ENCODE results near the gene KRTAP10-12.
"Not testable (repeated sequence)": the region's sequence is repeated elsewhere in the genome, so short reads cannot be mapped to it uniquely, and the experiment has no call there.

Gene KRTAP10-12

GRCh38 chr21:44670642-44671432 lies 26.1 kb upstream of the KRTAP10-12 start:
- DNase-seq: no peak

DNA sequence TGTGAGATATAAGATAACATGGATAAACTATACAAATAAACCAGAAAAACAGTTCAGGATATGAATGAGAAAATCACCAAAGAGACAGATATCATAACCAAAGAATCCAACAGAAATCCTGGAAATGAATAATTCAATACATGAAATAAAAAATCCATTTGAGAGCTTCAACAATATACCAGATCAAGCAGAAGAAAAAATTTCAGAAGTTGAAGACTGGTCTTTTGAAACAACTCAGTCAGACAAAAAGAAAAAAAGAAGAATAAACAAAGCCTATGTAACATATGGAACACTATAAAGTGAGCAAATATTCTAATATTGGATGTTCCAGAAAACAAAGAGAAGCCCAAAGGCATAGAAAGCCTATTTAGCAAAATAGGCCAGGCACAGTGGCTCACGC lies 25.1 kb upstream of the KRTAP10-12 start:
- no peak for DNase-seq

DNA sequence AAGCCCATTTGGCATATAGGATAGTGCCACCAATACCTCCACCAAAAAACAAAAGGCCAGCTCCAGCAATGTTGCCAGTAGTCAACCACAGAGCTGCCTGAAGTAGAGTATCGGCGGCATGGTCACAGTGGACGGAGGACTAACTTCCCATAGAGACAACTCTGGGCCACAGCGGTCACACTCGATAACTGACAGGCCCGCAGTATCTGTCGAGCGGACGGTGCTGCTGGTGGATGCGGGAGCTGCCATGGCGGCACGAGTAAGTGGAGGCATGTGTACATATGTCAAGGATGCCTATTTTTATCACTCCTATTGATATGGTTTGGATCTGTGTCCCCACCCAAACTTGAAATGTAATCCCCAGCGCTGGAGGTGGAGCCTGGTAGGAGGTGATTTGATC lies 19.1 kb upstream of the KRTAP10-12 start:
- no peak for DNase-seq

DNA sequence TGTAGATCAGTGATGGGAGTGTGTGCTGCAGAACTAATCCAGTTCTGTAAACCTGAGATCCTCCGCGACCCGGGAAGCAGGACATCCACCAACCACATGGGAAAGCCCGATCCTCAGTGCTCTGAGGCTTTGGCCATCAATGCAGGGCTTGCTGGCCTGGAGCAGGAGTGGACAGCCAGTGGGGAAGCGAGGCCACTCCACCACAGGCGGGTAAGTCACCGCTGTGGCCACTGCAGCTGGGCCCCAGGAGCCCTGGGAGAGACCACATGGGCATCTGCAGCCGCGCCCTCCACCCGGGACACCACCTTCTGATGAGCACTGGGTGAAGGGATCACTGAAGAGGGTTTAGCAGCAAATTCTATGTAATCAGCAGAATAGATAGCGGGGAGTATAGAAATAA lies 15.8 kb upstream of the KRTAP10-12 start:
- DNase-seq: no peak

GRCh38 chr21:44681861-44682579 lies 15.0 kb upstream of the KRTAP10-12 start, which contains the start of gene KRTAP12-1:
TSS of gene KRTAP12-1 (minus strand) at chr21:44682163. CDS start at chr21:44682123, 40 bp downstream.
- no peak for DNase-seq

GRCh38 chr21:44682580-44683151 lies 14.3 kb upstream of the KRTAP10-12 start:
- no peak for DNase-seq

- DNase-seq: no peak
Observed at GRCh38 chr21:44684077-44684476, 12.9 kb upstream of the KRTAP10-12 start.

DNA sequence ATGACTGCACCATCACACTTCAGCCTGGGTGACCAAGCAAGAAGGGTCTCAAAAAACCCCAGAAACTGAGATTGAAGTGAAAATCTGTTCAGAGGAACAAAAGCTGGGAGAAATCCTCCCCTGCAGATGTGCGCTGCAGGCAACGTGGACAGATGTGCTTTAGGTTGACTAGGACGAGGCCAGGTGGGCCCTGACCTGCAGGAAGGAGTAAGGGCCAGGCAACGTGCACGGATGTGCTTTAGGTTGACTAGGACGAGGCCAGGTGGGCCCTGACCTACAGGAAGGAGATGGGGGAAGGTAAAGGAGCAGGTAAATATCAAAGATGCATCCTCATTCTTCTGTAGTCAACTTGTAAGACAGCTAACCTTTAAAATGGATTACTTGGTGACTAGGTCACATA lies 12.5 kb upstream of the KRTAP10-12 start:
- DNase-seq: no peak

- not testable (repeated sequence) for DNase-seq
Observed at GRCh38 chr21:44685050-44685449, 11.9 kb upstream of the KRTAP10-12 start.

- no peak for DNase-seq
Observed at GRCh38 chr21:44686000-44686781, 10.8 kb upstream of the KRTAP10-12 start.

DNA sequence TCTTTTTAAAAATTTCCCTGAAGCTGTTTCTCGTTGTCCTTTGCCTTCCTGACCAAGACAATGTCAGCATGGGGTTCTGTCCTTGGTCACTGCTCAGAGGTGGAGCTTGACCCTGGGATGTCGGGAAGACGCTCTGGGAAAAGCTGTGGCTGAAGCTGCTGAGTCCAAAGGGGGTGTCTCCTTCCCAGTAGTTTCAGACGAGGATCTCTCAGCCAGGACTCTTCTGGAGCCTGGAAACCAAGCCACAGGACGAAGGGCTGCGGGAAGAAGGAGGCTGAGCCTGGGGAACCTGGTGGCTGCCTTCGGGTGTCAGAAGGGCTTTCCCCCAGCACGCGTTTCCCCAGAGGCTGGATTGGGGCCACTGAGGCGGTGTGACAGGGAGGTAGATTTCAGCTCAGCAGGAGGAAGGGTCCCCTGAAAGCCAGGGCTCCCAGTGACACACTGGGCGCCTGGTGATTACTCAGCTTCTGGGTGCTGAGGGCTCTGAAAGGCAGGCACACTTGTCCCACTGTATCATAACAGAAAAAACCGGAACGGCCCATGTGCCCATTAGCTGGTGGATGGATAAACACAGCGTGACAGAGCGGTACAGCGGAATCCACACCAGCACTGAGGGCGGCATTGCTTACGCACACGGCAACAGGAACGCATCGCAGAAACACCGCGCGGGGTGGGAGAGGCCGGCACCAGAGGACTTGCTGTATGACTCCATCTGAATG lies 10.0 kb upstream of the KRTAP10-12 start:
- no peak for DNase-seq

DNA sequence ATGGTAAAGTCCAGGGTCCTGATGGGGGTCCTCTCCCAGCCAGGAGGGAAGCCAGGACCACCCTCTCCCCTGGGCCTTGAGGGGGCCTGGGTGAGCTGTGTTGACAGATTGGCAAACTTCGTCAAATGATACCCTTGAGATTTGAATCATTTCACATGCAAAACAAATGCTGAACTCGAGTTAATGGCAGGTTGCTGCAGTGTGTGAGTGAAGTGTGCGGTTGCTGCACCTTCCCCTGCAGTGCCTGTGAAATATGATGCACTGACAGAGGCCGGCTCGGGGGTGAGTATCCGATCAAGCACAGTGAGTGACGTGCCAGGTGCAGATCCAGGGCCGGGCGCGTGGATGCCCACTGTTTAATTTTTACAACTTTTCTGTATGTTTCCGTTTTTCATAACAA lies 9.3 kb upstream of the KRTAP10-12 start:
- DNase-seq: no peak

DNA sequence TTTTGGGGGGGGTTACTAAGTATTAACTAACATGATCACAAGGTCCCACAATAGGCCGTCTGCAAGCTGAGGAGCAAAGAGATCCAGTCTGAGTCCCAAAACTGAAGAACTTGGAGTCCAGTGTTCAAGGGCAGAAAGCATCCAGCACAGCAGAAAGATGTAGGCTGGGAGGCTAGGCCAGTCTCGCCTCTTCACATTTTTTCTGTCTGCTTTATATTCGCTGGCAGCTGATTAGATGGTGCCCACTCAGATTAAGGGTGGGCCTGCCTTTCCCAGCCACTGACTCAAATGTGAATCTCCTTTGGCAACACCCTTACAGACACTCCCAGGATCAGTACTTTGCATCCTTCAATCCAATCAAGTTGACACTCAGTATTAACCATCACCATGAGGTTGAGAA lies 7.2 kb upstream of the KRTAP10-12 start:
- DNase-seq: not testable (repeated sequence)

GRCh38 chr21:44691686-44692085 lies 5.3 kb upstream of the KRTAP10-12 start:
- DNase-seq: no peak

DNA sequence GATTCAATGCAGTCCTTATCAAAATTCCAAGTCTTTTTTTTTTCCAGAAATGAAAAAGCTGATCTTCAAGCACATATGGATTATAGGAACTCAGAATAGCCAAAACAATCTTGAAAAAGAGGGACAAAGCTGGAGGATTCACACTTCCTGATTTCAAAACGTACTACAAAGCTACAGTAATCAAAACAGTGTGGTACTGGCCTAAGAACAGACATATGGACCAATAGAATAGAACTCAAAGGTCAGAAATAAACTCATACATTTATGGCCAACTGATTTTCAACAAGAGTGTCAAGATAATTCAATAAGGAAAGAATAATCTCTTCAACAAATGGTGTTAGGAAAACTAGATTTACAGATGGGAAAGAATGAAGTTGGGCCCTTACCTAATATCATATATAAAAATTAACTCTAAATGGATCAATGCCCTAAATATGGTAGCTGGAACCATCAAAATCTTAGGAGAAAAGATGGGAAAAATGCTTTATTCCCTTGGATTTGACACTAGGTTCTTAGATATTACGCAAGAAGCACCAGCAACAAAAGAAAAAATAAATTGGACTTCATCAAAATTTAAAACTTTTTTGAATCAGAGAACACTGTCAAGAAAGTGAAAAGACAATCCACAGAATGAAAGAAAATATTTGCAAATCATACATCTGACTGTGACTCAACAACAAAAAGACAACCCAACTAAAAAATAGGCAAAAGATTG lies 4.0 kb upstream of the KRTAP10-12 start:
- DNase-seq: no peak

DNA sequence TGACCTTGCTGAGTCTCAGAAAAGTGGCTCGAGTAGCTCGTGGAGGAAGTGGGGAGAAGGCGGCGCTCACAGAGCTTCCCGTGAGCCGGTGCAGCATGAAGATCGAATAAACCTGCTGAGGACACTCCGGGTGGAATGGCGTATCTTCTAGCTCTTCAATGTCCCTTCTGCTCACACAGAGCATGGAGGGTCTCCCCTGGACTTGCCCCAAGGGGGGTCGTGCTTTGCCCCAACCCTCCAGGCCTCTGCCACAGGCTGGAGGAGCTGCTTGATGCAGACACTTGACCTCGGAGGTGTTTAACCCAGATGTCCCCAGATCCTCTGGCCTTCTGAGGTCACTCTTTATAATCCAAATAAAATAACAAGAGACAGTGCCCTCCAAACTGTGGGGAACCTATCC lies 2.2 kb upstream of the KRTAP10-12 start:
- no peak for DNase-seq

GRCh38 chr21:44695184-44695583 lies 1.8 kb upstream of the KRTAP10-12 start:
- DNase-seq: no peak

GRCh38 chr21:44695641-44696040 lies 1.3 kb upstream of the KRTAP10-12 start:
- no peak for DNase-seq

- no peak for DNase-seq
Observed at GRCh38 chr21:44696572-44696971, 400 bp upstream of the KRTAP10-12 start.

DNA sequence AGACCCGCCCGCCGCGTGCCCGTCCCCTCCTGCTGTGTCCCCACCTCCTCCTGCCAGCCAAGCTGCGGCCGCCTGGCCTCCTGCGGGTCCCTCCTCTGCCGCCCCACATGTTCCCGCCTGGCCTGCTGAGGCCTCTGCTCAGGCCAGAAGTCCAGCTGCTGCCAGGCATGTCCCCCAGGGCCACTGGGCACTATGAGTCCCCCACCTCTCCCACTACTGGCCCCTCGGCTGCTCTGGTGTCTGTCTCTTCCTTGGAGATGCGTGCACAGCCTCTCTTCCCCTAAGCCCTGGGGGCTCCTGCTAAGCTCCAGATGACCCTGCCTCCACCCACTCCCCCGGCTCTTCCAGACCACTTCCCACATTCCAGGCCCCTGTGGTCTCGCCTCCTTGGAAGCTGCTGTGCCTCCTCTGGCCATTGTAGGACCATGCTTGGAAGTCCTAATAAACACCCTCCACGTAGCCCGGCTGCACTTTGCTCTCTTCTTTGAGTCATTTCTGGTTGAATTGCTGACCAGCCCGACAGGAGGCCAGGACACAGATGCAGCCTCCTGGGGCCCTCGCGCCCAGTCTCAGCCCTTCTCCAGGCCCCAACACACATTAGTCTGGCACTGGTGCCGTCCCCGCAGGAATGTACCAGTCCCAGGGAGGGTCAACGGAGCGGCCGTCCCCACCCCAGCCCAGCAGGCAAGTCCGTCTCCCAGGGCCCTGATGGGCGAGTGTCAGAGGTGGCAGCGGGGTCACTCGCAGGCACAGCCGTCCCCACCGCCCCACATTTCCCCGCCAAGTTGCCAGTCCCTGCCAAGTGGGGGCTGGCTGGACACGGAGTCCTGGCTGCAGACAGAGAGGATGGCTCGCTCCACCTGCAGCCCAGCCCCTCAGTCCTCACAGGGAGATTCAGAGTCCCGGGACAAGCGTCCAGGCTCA lies 1.1 kb downstream of the KRTAP10-12 start:
- no peak for DNase-seq

All from activated T-cell treated with anti-CD3 and anti-CD28 coated beads for 4 hours (primary cell).